AG04450 (cell line): Measurements from ENCODE around the gene KRT3. TPM values are rescaled to one million over a fixed set of nuclear protein-coding genes. Genes with fewer than 3 reads are reported as not detected.

Experiments used
- CTCF ChIA-PET: fragments of 300-600, 350-600 bp; formaldehyde crosslinking; extraction: SDS; loops from one replicate; lab custom pipeline; 2022; ENCODE audit warnings: antibody characterized with exemption, inconsistent platforms; lab: Charles Lee
- POLR2A ChIA-PET: fragments of 350-600 bp; formaldehyde crosslinking; extraction: SDS; loops from one replicate; lab custom pipeline; 2021; ENCODE audit warnings: antibody characterized with exemption, inconsistent platforms; lab: Yijun Ruan, JAX
- DNase-seq: peaks from one replicate; pipeline ENCODE4 v3.0.0-alpha.2; 2011; ENCODE audit warnings: low read depth, low spot score
- H3K27ac ChIP-seq: one replicate; pipeline ENCODE4 v1.5.1; 2012; ENCODE audit warnings: low read depth, low read length, control low read depth
- H3K27me3 ChIP-seq: one replicate; pipeline ENCODE4 v1.6.0; 2012; ENCODE audit warnings: low read length; ENCODE audit not compliant: control insufficient read depth, insufficient read depth
- H3K4me3 ChIP-seq: 2 replicates; pipeline ENCODE4 v1.5.1; 2011; ENCODE audit warnings: mild to moderate bottlenecking, low read depth, low read length, control low read depth
- H3K9me3 ChIP-seq: 2 replicates; pipeline ENCODE4 v1.5.1; 2012; ENCODE audit warnings: low read length; ENCODE audit not compliant: control insufficient read depth, insufficient read depth
- polyA plus RNA-seq: library from polyadenylated mRNA; depleted of rRNA; stranded (reverse); fragments of >200 nt; gene quantifications from 2 replicates; pipeline ENCODE4 v1.2.3, GENCODE V29; 2011
- TF ChIP-seq, protein P1 (sequence below): IDR thresholded peaks from 2 replicates; pipeline ENCODE4 v1.5.1; 2011; ENCODE audit warnings: low read depth, low read length, control low read depth, inconsistent platforms

Gene KRT3
- polyA plus RNA-seq, 1 experiment, result not detected

GRCh38 chr12:52759218-52759617, 36.7 kb downstream of the KRT3 start:
- POLR2A ChIA-PET, result no interaction called here
- Histone ChIP-seq H3K9me3 (peaks cover 10% of the 10 kb centered on the region; the same call in 1 of the 2 replicates), H3K27ac (no peak overlapping the region), H3K27me3 (peaks cover 4% of the 10 kb centered on the region), H3K4me3 (no peak overlapping the region)
- DNase-seq, result no peak
- CTCF ChIA-PET, result no interaction called here
- TF ChIP-seq, protein P1, sequence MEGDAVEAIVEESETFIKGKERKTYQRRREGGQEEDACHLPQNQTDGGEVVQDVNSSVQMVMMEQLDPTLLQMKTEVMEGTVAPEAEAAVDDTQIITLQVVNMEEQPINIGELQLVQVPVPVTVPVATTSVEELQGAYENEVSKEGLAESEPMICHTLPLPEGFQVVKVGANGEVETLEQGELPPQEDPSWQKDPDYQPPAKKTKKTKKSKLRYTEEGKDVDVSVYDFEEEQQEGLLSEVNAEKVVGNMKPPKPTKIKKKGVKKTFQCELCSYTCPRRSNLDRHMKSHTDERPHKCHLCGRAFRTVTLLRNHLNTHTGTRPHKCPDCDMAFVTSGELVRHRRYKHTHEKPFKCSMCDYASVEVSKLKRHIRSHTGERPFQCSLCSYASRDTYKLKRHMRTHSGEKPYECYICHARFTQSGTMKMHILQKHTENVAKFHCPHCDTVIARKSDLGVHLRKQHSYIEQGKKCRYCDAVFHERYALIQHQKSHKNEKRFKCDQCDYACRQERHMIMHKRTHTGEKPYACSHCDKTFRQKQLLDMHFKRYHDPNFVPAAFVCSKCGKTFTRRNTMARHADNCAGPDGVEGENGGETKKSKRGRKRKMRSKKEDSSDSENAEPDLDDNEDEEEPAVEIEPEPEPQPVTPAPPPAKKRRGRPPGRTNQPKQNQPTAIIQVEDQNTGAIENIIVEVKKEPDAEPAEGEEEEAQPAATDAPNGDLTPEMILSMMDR, result no peak

DNA sequence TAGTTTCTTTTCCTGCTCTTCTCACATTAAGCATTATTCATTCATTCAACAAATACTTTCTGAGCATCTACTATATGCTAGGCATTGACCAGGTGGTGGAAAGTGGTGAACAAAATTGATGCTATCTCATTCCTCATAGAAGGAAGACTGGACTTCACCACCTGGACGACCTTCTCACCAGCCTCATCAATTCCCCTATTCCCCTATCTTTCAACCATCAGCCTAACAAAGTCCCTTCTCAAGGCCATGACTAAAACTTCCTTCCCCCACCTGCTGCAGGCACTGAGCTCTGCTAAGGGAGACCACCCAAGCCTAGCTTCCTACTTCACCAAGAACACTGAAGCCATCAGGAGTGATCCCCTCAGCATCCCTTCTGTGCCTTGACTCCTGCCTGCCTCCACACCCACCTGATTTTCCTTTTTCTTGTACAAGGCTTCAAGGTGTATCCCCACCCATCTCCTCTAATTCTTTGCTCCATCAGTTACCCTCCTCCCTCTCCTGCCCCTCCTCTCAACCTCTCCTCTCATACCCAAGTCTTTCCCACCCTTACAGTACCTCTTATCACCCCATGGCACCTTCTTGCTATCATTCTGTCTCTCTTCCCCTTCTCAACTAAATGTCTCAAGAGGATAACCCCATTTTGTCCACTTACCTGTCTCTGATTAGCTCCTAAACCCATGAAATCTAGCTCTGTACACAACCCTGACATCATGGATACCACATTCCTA, 38.3 kb downstream of the KRT3 start:
- Histone ChIP-seq H3K4me3 (no peak overlapping the region), H3K9me3 (peaks cover 10% of the 10 kb centered on the region; the same call in 1 of the 2 replicates), H3K27me3 (peaks cover 7% of the 10 kb centered on the region), H3K27ac (no peak overlapping the region)
- POLR2A ChIA-PET, result no interaction called here
- TF ChIP-seq, protein P1, result no peak
- DNase-seq, result no peak
- CTCF ChIA-PET, result interaction anchor here (0.5 kb wide), 1 partner anchor 978 kb away, joined by 4 read pairs; no protein-coding TSS in a partner anchor

GRCh38 chr12:52756281-52756960, 39.5 kb downstream of the KRT3 start:
- Histone ChIP-seq H3K27ac (no peak overlapping the region), H3K4me3 (no peak overlapping the region), H3K9me3 (peaks cover 10% of the 10 kb centered on the region; the same call in 1 of the 2 replicates), H3K27me3 (peaks cover 7% of the 10 kb centered on the region)
- ChIA-PET POLR2A (no interaction called here), CTCF (no interaction called here)
- TF ChIP-seq, protein P1, result no peak
- no peak for DNase-seq

- Histone ChIP-seq H3K27ac (no peak overlapping the region), H3K9me3 (peaks cover 7% of the 10 kb centered on the region; the same call in 1 of the 2 replicates), H3K4me3 (no peak overlapping the region), H3K27me3 (peaks cover 7% of the 10 kb centered on the region)
- TF ChIP-seq, protein P1, result no peak
- DNase-seq, result no peak
- CTCF ChIA-PET, result no interaction called here
- POLR2A ChIA-PET, result no interaction called here
These were observed 40.4 kb downstream of the KRT3 start for GRCh38 chr12:52755533-52755932.

- Histone ChIP-seq H3K4me3 (no peak overlapping the region), H3K27ac (no peak overlapping the region), H3K27me3 (peaks cover 7% of the 10 kb centered on the region), H3K9me3 (no peaks in the 10 kb centered on the region)
- POLR2A ChIA-PET, result no interaction called here
- CTCF ChIA-PET, result no interaction called here
- TF ChIP-seq, protein P1, result no peak
- no peak for DNase-seq
These were observed 41.8 kb downstream of the KRT3 start for GRCh38 chr12:52754135-52754534.
